GM15510 (cell line): ENCODE measurements around the gene EGFL7.

ENCODE experiments used
- POLR2A ChIP-seq: IDR thresholded peaks from 3 replicates; pipeline ENCODE4 v1.6.1; 2011; ENCODE audit warnings: borderline replicate concordance; ENCODE audit not compliant: insufficient read length; ENCODE audit errors: extremely low read depth

The EGFL7 gene

DNA sequence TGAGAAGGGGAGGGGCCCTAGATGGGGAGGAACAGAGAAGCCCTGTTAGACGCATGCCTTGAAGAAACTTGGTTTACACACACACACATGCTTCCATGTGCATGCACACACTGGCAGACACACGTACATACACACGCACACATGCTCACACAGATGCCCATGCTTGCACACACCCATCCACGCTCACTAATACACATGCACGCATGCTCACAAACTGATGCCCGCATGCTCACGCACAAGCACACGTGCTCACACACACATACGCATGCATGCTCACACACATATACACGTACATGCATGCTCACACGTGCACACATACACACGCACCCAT lies 32.1 kb upstream of the EGFL7 start:
- TF ChIP-seq POLR2A: no peak

DNA sequence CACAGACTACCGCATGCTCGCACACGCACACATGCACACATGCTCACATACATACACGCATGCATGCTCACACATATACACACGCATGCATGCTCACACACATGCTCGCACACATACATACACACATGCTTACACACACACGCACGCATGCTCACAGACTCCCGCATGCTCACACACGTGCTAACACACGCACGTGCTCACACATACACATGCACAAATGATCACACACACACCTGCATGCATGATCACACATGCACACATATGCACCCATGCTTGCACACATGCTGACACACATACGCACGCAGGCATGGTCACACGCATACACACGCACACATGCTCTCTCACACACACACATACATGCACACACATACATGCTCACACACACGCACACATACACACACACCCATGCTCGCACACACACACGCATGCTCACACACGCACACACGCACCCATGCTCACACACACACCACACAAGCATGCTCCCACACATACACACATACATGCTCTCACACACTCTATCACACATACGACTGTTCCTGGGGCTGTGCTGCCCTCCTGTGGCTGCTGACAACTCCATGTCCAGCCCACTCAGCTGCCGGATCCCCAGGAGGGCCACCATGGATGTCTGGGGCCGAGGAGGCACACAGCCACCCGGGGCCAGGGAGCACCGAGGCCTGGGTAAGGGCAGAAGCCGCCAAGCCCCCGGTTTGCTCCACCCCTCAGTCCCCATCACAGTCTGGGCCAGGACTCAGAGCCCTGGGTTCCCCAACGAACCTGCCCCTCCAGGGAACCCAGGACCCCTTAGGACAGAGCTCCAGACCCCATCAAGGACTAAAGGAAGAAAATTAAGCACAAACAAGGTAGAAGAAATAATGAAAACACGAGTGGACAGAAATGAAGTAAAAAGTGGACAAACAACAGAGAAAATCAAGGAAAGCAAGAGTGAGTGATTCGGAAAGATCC lies 31.4 kb upstream of the EGFL7 start:
- no peak for TF ChIP-seq POLR2A

DNA sequence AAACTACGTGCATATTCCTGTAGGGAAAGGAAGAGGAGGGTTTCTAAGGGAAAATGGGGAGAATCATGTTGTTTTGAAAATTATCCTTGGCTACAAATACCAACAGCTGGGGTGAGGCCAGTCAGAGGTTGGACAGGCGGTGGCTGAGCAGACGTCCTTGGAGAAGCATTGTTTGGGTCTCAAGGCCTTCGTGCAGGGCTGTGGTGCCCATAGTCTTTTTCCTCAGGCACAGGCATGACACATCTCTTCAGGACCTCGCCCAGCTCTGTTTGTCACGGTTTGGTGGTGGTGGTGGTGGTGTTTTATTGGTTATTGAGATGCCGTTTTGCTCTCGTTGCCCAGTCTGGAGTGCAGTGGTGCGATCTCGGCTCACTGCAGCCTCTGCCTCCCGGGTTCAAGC lies 27.8 kb upstream of the EGFL7 start:
- TF ChIP-seq POLR2A: no peak

DNA sequence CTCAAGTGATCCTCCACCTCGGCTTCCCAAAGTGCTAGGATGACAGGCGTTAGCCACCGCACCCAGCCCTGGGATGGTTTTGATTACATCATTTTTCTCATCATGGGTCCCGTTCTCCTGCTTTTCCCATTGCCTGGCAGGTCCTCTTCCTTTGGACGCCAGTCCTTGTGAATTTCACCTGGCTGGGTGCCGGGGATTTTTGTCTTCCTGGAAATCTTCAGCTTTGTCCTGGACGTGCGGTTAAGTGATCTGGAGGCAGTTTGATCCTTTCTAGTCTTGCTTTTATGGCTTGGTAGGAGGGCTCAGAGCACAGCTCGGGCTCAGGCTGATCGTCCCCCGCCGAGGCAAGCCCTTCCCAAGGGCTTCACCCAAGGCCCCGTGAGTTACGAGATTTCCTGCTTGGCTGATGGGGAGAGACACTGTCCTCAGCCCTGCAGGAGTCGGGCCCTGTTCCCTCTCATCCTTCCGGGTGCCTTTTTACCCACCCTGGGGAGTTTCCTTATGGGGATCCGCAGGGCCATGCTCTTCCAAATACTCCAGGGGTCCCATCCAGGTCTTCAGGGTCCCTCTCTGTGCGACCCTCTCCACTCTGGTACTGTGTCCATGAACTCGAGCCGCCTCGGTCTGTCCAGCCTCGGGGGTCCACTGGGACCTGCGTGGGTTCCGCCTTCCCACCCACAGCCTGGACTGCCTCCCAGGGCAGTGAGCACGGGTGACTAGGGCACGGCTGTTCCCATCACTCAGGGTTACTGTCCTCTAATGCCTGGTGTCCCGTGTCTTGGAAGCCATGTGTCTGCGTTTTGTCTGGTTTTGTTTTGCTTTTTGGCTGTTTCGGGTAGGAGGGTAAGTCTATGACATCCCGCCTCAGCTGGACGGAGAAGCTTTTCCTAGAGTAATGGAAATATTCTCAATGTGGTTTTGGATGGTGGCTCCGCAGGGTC lies 22.3 kb upstream of the EGFL7 start:
- no peak for TF ChIP-seq POLR2A

DNA sequence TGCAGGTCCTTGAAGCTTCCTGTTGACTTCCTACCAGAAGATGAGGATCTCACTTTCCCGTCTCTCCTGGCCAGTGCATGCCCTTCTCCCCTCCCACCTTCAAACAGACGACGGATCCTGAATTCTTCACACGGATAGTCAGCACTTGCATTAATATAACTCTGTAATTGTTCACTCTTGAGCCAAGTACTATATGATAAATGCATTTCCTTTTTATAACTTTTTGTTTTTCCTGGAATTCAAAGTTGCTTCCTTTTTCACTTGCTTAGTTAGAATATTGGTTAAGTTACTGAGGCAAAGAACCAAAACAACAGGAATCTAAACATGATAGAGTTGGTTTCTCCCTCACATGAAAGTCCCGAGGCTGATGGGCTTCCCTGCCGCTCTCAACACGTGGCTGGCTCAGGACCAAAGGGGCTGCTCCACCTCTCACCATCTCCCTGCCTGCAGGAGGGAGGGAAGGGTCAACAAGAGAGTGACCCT lies 20.2 kb upstream of the EGFL7 start:
- TF ChIP-seq POLR2A: no peak

DNA sequence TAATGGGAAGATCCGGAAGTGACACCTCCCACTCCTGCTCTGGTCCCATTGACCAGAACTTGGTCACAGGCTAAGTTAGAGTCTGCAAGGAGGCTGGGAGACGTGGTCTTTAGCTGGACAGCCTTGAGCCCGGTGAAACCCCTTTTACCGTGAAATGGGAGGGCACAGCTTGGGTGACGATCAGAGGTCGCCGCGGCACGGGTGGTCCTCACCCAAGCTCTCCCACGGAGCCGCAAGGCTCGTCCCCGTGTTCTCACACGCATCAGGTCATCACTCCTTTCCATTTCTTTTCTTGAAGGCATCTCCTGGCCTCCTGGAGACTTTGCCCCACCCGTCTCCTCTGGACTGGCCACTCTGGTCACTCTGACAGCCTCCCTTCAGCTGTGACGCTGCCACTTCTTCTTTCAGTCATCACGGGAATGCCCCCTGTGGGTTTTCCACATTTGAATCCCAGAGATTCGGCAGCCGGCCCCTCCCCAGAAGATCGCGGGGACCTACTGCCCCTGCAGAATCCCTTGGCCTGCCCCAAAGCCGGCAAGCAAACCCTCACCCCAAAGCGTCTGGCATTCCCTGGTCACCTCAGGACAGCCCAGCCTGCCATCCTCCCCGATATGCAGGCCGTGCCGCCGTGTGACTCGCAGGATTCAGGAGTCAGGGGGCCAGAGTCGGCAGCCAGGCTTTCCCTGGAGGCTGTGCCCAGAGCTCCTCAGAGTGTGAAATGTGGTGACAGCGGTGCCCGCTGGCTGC lies 18.9 kb upstream of the EGFL7 start:
- no peak for TF ChIP-seq POLR2A

DNA sequence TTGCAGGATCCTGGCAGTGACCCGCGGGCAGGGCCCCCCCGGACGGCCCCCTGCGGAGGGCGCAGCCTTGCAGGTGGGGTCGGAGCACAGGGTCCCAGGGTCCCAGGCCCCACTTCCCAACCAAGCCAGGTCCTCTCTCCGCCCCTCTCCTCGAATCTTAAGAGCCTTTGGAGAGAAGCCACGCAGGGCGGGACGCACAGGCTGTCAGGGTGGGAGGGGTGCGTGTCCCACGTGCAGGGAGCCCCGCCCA lies 18.4 kb upstream of the EGFL7 start:
- TF ChIP-seq POLR2A: no peak

DNA sequence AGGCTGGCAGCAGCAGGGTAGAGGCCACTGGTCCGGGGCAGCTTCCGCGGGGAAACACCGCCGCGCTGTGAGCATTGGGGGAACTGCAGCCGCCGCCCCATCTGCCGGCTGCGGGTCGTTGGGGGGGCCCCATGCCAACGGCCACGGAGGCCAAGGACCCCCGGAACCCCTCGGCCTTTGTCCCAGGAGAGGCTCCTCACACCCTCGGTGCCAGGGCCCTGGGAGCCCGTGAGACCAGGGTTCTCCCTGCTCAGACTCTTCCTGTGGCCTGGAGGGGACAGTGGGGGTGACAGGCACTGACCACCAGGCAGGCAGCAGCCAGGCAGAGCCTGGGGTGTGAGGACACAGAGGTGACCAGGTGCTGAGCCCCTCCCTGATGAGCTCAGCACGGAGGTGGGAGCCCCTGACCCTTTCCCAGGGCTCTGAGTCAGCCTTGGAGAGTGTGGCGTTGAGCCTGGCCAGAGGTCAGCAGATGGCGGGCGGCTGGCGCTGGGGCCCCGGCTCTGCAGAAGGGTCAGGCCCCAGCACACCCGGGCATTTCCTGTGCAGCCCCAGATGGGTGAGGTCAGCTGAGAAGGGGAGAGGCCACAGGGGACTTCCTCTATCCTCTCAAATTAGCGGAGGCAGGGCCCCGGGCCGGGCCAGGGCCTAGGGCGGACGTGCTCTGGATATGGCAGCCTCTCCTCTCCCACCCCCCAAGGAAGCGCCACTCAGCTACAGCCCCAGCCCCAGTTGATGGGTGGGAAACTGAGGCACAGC lies 17.9 kb upstream of the EGFL7 start:
- TF ChIP-seq POLR2A: no peak

DNA sequence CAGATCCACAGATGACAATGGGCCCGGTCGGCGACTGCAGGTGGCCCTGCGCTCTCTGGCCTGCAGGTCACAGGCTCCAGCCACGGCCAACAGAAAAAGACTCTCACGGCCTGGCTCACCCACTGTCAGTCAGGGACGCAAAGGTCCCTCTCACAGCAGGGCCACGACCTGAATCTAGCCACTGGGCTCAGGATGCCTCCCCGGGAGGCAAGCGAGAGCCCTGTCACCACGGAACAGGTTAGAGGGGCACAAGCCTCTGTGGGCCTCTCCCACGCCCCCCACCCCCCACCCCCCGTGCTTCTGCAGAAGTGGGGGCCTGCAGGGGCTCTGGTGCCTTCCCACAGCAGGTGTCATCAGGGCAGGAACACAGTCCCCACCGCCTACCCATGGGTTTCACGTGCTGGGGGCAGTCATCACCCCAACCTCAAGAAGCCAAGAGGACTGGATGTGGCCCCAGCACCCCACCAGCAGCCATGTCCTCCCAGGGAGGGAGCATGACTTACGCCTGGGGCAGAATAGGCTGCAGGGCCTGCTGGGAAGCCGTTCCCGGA lies 17.3 kb upstream of the EGFL7 start:
- TF ChIP-seq POLR2A: no peak

DNA sequence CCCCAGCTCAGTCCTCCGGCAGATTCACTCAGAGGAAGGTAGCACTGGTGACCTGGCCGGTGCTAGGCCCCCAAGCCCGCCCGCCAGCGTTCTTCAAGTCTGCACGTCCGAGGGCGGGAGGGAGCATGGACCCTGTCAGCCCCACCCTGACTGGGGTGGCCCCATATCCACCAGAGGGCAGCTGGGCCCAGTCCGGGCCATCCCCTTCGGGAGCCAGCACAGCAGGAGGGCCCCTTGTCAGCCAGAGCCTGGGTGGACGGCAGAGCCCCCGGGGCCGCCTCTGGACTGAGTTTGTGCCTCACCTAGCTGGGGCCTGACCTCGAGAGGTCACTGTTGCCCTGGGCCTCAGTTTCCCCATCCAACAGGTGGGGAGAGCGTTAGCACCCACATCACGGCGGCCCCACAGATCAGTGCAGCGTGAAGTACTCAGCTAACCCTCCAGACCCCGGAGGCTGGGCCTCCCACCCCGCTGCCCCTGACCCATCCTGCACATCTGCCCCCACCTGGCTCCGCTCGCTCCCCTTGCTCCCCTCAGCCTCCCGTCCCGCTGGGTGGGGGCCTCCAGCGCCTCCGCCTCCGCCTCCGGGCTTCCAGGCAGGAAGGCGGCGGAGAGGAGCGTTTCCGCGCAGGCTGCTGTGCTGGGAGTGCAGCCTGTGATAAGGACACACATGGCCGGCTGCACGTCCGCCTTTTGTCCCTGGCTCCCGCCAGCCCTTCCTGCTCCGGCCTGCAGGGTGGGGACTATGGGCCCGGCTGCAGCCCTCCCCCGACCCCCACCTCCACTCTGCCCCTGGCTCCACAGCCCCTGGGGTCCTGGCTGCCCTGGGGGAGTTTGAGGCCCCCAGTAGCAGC lies 16.6 kb upstream of the EGFL7 start:
- no peak for TF ChIP-seq POLR2A

DNA sequence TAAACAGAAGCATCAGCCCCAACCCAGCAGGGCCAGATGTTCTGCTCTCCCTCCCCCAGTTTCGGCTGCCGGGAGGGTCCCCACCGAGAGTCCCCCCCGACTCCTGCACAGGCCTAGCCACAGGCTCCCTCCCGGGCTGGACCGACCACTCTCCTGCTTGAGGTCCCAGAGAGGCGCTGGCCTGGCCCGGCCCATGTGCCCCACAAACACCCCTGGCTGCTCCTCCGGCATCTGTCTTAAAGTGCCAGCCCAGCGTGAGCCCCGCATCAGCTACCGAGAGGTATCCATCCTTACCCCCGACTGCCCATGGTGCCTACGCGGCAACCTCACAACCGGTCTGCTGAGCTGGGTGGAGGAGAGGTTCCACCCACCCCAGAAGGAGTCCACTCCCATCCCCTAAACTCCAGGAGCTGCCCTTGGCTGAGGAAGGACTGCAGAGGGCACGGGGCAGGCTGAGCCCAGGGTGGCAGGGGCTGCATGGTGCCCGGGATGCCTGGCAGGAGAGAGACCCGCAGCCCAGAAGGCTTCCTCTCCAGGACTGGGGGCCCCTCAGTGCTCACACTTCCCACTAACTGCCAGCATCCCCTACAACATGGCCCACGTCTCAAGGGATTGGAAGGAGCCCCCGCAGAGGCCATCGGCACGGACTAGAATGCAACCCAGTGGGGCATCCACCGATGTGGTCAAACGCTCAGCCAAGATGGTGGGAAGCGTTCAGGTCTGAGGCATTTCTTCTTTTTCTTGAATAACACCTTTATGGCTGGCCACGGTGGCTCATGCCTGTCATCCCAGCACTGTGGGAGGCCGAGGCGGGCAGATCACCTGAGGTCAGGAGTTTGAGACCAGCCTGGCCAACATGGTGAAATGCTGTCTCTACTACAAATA lies 15.6 kb upstream of the EGFL7 start:
- no peak for TF ChIP-seq POLR2A

DNA sequence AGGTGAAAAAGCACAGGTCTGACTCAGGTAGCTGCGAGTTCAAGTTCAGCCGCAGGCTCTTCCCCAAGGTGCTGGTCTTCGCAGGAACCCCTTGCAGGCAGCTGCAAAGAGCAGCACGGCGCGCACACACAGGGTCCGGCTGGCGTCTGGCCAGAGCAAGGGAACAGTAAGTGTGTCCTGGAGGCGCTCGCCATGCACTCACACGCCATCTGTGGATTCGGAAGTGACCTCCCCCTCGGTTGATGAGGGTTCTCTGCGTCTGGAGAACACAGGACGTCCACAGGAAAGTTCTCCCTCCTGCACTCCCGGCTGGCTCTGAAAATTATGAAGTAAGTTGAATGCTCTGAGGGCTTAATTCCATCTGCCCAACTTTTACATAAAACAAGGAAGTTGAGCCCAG lies 14.0 kb upstream of the EGFL7 start:
- TF ChIP-seq POLR2A: no peak
